Heart left ventricle (tissue), 16 donors: Measurements from ENCODE around the gene PCBD1. TPM values are rescaled to one million over a fixed set of nuclear protein-coding genes. Genes with fewer than 3 reads are reported as not detected.

Source experiments
- ATAC-seq, 4 donors: fragments of 200-7000 bp; cut with Tn5 transposase; one replicate each; pipeline ENCODE4 v1.9.1; 2020 to 2022; ENCODE audit warnings: moderate library complexity in 4 of 4, mild to moderate bottlenecking in 3 of 4, moderate number of reproducible peaks in 1 of 4
- DNase-seq, 5 donors: peaks; one replicate each; pipeline ENCODE4 v3.0.0-alpha.2; 2020
- H3K27ac ChIP-seq, 12 donors: fragments of 200-600 bp; sonication (generic) in 4 of 12; one replicate each; pipeline versions ENCODE4 v1.5.0 to v1.8.0; 2016 to 2022; ENCODE audit warnings: mild to moderate bottlenecking in 2 of 12
- H3K27me3 ChIP-seq, 9 donors: fragments of 200-600 bp; sonication (generic) in 2 of 9; one replicate each; pipeline versions ENCODE4 v1.5.1 to v1.8.0; 2016 to 2022; ENCODE audit warnings: mild to moderate bottlenecking in 3 of 9
- H3K36me3 ChIP-seq, 9 donors: fragments of 200-600 bp; sonication (generic) in 2 of 9; one replicate each; pipeline versions ENCODE4 v1.5.0 to v1.8.0; 2018 to 2022; ENCODE audit warnings: mild to moderate bottlenecking in 2 of 9
- H3K4me1 ChIP-seq, 12 donors: fragments of 200-600 bp; sonication (generic) in 4 of 12; one replicate each; pipeline versions ENCODE4 v1.5.0 to v1.8.0; 2016 to 2022; ENCODE audit warnings: mild to moderate bottlenecking in 3 of 12
- H3K4me3 ChIP-seq, 12 donors: fragments of 200-600 bp; sonication (generic) in 4 of 12; one replicate each; pipeline versions ENCODE4 v1.5.0 to v1.8.0; 2017 to 2022; ENCODE audit warnings: mild to moderate bottlenecking in 9 of 12, moderate library complexity in 4 of 12
- H3K9me3 ChIP-seq, 12 donors: fragments of 200-600 bp; sonication (generic) in 4 of 12; one replicate each; pipeline versions ENCODE4 v1.5.0 to v1.8.0; 2016 to 2022; ENCODE audit warnings: mild to moderate bottlenecking in 1 of 12
- CTCF ChIP-seq, 12 donors: fragments of 200-600 bp; sonication (generic) in 4 of 12; IDR thresholded peaks; one replicate each; pipeline versions ENCODE4 v1.5.0 to v1.8.0; 2018 to 2022; ENCODE audit warnings: antibody characterized with exemption in 12 of 12, mild to moderate bottlenecking in 5 of 12
- POLR2A ChIP-seq, 2 donors: fragments of 450-650 bp; IDR thresholded peaks; one replicate each; pipeline ENCODE4 v1.6.1; 2017; ENCODE audit warnings: antibody characterized with exemption in 2 of 2, mild to moderate bottlenecking in 2 of 2, moderate library complexity in 2 of 2
- WGBS, 4 donors: extraction: QIAGEN DNeasy Blood & Tissue Kit in 2 of 4; methylation state at CpG; one replicate each; pipeline versions ENCODE4 v1.1.5 to v1.1.7; 2013 to 2018; 5-methylcytosine and 5-hydroxymethylcytosine counted together
- intact Hi-C, 10 donors: fragments of 100-400 bp; cut with DNase I; formaldehyde crosslinking; loops; one replicate each; pipeline versions ENCODE4 v1.11.1 to v1.14.2; 2022
- polyA plus RNA-seq, 2 donors: library from polyadenylated mRNA; stranded (reverse); fragments of 200-250 nt; gene quantifications; one replicate each; pipeline ENCODE4 v1.2.3, GENCODE V29; 2013
- total RNA-seq, 9 donors: library from RNA; depleted of rRNA in 2 of 9; stranded (reverse); fragments of >200 nt in 2 of 9; fragmentation: NEBNext Ultra II Directional in 3 of 9; extraction: Animal tissue kit (Norgen Biotek cat#: 25700) in 3 of 9; gene quantifications; one replicate each; pipeline versions ENCODE4 v1.1.0 to v1.2.4, GENCODE V29; 2016 to 2023
- donor health status: ischemic (EF 13 %, LVEDD 7.1; RV severe dilation, severe dysfunction).
- donor health status: healthy with polysubstance abuse.
- donor health status: DM: no; HTN: yes; CAD: no.
- donor health status: DM: no; HTN: no; CAD: no.
- donor health status: ischemic (EF 25% LVEDD 6.9; RV normal size, moderate dysfunction).
- donor health status: ischemic (EF 25% LVEDD 5.7; RV mildly dilated, moderate dysfunction).
- donor health status: healthy.
- donor health status: DM: yes; HTN: yes; CAD: no.
- donor health status: ischemic (EF 35%, LVEDD 5.7; RV mildly dilated, moderate dysfunction).
- donor health status: nonischemic (EF 11% LVEDD 7.7; RV severe dilation, severe dysfunction).
- donor health status: DM: yes; HTN: yes; CAD: no.
- donor health status: PGD.
- donor health status: ischemic (EF 29% LVEDD 5.4; RV normal size, mild dysfunction).
- donor health status: nonischemic (EF 23%, LVEDD 6.1; RV moderate dilation, normal function).

The PCBD1 gene
- total and polyA plus RNA-seq, 11 donors = 103 to 189 (median 144) TPM

GRCh38 chr10:70836319-70836718 is 52.0 kb downstream of the PCBD1 start:
- no peak for TF ChIP-seq POLR2A (IDR thresholded peaks at IDR 0.05)
- TF ChIP-seq CTCF (IDR thresholded peaks at IDR 0.05) = no peak
- DNase-seq (no peak), ATAC-seq (no peak)
- H3K27me3 ChIP-seq = no peaks in the 10 kb centered on the region
- H3K27ac ChIP-seq = no peak overlapping the region
- H3K9me3 ChIP-seq = peaks cover 0 to 11% (median 0%) of the 10 kb centered on the region in 12 donors
- 91 to 97% (median 94%) methylated on average over 2 of the region's 2 CpGs for WGBS, 4 donors
- H3K4me1 ChIP-seq = peaks cover 0 to 50% (median 4%) of the 10 kb centered on the region in 12 donors
- no peak overlapping the region for H3K4me3 ChIP-seq
- peaks cover 0 to 24% (median 0%) of the 10 kb centered on the region in 9 donors for H3K36me3 ChIP-seq
- intact Hi-C loops = no loop called here

GRCh38 chr10:70834441-70835151 is 53.8 kb downstream of the PCBD1 start:
- no peak overlapping the region for H3K4me3 ChIP-seq
- H3K27me3 ChIP-seq = no peaks in the 10 kb centered on the region
- TF ChIP-seq CTCF (IDR thresholded peaks at IDR 0.05) = no peak
- no peak for TF ChIP-seq POLR2A (IDR thresholded peaks at IDR 0.05)
- peaks cover 0 to 11% (median 0%) of the 10 kb centered on the region in 12 donors for H3K9me3 ChIP-seq
- WGBS, 4 donors = 82 to 91% (median 89%) methylated on average over 7 of the region's 7 CpGs
- DNase-seq (no peak), ATAC-seq (no peak)
- intact Hi-C loops = no loop called here
- H3K4me1 ChIP-seq = peaks cover 0 to 60% (median 5%) of the 10 kb centered on the region in 12 donors
- peak overlapping the region in 1 of 12 donors; percentile 18 for H3K27ac ChIP-seq
- H3K36me3 ChIP-seq = peaks cover 0 to 19% (median 0%) of the 10 kb centered on the region in 9 donors

GRCh38 chr10:70834021-70834420 is 54.3 kb downstream of the PCBD1 start:
- no peak overlapping the region for H3K4me3 ChIP-seq
- intact Hi-C loops = no loop called here
- peak overlapping the region in 1 of 12 donors; percentile 18 for H3K27ac ChIP-seq
- WGBS, 4 donors = 94 to 95% (median 94%) methylated on average over 5 of the region's 5 CpGs
- ATAC-seq (no peak), DNase-seq (no peak)
- TF ChIP-seq CTCF (IDR thresholded peaks at IDR 0.05) (no peak), POLR2A (IDR thresholded peaks at IDR 0.05) (no peak)
- H3K27me3 ChIP-seq = no peaks in the 10 kb centered on the region
- H3K36me3 ChIP-seq = peaks cover 0 to 14% (median 0%) of the 10 kb centered on the region in 9 donors
- peaks cover 0 to 62% (median 5%) of the 10 kb centered on the region in 12 donors for H3K4me1 ChIP-seq
- peaks cover 0 to 11% (median 0%) of the 10 kb centered on the region in 12 donors for H3K9me3 ChIP-seq

- 69 to 97% (median 83%) methylated on average over 2 of the region's 2 CpGs for WGBS, 4 donors
- ATAC-seq (no peak), DNase-seq (no peak)
- Histone ChIP-seq H3K27me3 (no peaks in the 10 kb centered on the region), H3K27ac (peak overlapping the region in 1 of 12 donors; percentile 73), H3K36me3 (peaks cover 0 to 13% (median 0%) of the 10 kb centered on the region in 9 donors), H3K4me3 (no peak overlapping the region), H3K4me1 (peaks cover 0 to 59% (median 6%) of the 10 kb centered on the region in 12 donors), H3K9me3 (peaks cover 0 to 11% (median 0%) of the 10 kb centered on the region in 12 donors)
- TF ChIP-seq POLR2A (IDR thresholded peaks at IDR 0.05) (no peak), CTCF (IDR thresholded peaks at IDR 0.05) (no peak)
- intact Hi-C loops = no loop called here
Measured at GRCh38 chr10:70833601-70834000, 54.8 kb downstream of the PCBD1 start.

Other genes with a start within 250 kb of the PCBD1 start
- gene ADAMTS14, start 216.1 kb downstream of the PCBD1 start, total RNA-seq = 1 to 10 TPM in 2 of 9 donors, under 1 TPM in 6, not detected in 1; 0.16 to 3.8 (median 0.47) TPM
- gene ADAMTS14, start 216.1 kb downstream of the PCBD1 start, polyA plus RNA-seq = under 1 TPM; 0.11 to 0.30 TPM
- not detected for gene TBATA, start 103.2 kb downstream of the PCBD1 start, total RNA-seq
- not detected for gene TBATA, start 103.2 kb downstream of the PCBD1 start, polyA plus RNA-seq
- 10 to 100 TPM in 8 of 9 donors, 1 to 10 TPM in 1; 9.0 to 32.3 (median 12.2) TPM for gene SGPL1, start 72.6 kb downstream of the PCBD1 start, total RNA-seq
- 10 to 100 TPM in 1 of 2 donors, 1 to 10 TPM in 1; 2.9 to 11.4 TPM for gene SGPL1, start 72.6 kb downstream of the PCBD1 start, polyA plus RNA-seq